Keratinocyte (primary cell): ENCODE data around the gene ST8SIA2. TPM values are rescaled to one million over a fixed set of nuclear protein-coding genes. Genes with fewer than 3 reads are reported as not detected.

Source experiments
- DNase-seq: peaks from one replicate; pipeline ENCODE4 v3.0.0-alpha.2; 2011; ENCODE audit warnings: low read depth, missing footprints, low spot score
- FAIRE-seq: peaks from 2 replicates; lab custom pipeline; 2011; peaks lifted over from hg19 to GRCh38; lab: Jason Lieb, UNC
- H2AFZ ChIP-seq: 2 replicates; pipeline ENCODE4 v1.6.0; 2012; ENCODE audit warnings: low read length, control low read depth, inconsistent platforms; ENCODE audit not compliant: control insufficient read depth
- H3K27ac ChIP-seq: 2 replicates; pipeline ENCODE4 v1.5.1; 2011; ENCODE audit warnings: low read length; ENCODE audit not compliant: control insufficient read depth, insufficient read depth
- H3K27me3 ChIP-seq: 3 replicates; pipeline ENCODE4 v1.6.0; 2011; ENCODE audit warnings: low read length; ENCODE audit not compliant: control insufficient read depth, insufficient read depth; ENCODE audit errors: extremely low read depth
- H3K36me3 ChIP-seq, 2 experiments: 2 replicates in 1 of 2; 3 replicates in 1 of 2; pipeline ENCODE4 v1.5.1; 2011; ENCODE audit warnings: low read length in 2 of 2, mild to moderate bottlenecking in 1 of 2; ENCODE audit not compliant: control insufficient read depth in 2 of 2, insufficient read depth in 2 of 2; ENCODE audit errors: extremely low read depth in 1 of 2
- H3K4me1 ChIP-seq: 3 replicates; pipeline ENCODE4 v1.5.1; 2011; ENCODE audit warnings: low read length; ENCODE audit not compliant: control insufficient read depth, insufficient read depth; ENCODE audit errors: extremely low read depth
- H3K4me2 ChIP-seq: 3 replicates; pipeline ENCODE4 v1.6.0; 2011; ENCODE audit warnings: low read depth, low read length; ENCODE audit not compliant: control insufficient read depth, insufficient read depth; ENCODE audit errors: extremely low read depth
- H3K4me3 ChIP-seq, 3 experiments: fragments of 200-600 bp in 1 of 3; sonication (generic) in 1 of 3; 2 replicates in 2 of 3; 3 replicates in 1 of 3; pipeline ENCODE4 v1.5.1; 2011 to 2016; ENCODE audit warnings: low read length in 3 of 3, mild to moderate bottlenecking in 3 of 3, control low read depth in 2 of 3, inconsistent platforms in 1 of 3, low read depth in 1 of 3, mixed read lengths in 1 of 3, mixed run types in 1 of 3, moderate library complexity in 1 of 3; ENCODE audit not compliant: control insufficient read depth in 2 of 3, insufficient read depth in 2 of 3; ENCODE audit errors: extremely low read depth in 1 of 3
- H3K79me2 ChIP-seq: 2 replicates; pipeline ENCODE4 v1.6.0; 2012; ENCODE audit warnings: low read length; ENCODE audit not compliant: control insufficient read depth, insufficient read depth
- H3K9ac ChIP-seq: 3 replicates; pipeline ENCODE4 v1.6.0; 2011; ENCODE audit warnings: low read length; ENCODE audit not compliant: control insufficient read depth, insufficient read depth; ENCODE audit errors: extremely low read depth
- H3K9me1 ChIP-seq: 3 replicates; pipeline ENCODE4 v1.6.0; 2011; ENCODE audit warnings: low read length; ENCODE audit not compliant: control insufficient read depth, insufficient read depth; ENCODE audit errors: extremely low read depth
- H3K9me3 ChIP-seq: 2 replicates; pipeline ENCODE4 v1.5.1; 2012; ENCODE audit warnings: low read depth, low read length; ENCODE audit not compliant: control insufficient read depth
- H4K20me1 ChIP-seq: 3 replicates; pipeline ENCODE4 v1.6.0; 2011; ENCODE audit warnings: low read length; ENCODE audit not compliant: control insufficient read depth, insufficient read depth; ENCODE audit errors: extremely low read depth
- CTCF ChIP-seq, 3 experiments: IDR thresholded peaks in 1 of 3; conservative IDR thresholded peaks in 1 of 3; optimal IDR thresholded peaks in 1 of 3; 2 replicates in 2 of 3; 3 replicates in 1 of 3; pipeline versions ENCODE3 to v1.5.1; 2011; ENCODE audit warnings: low read length in 3 of 3, mild to moderate bottlenecking in 3 of 3, moderate library complexity in 2 of 3, control low read depth in 1 of 3, inconsistent platforms in 1 of 3; ENCODE audit not compliant: insufficient read depth in 2 of 3; ENCODE audit errors: extremely low read depth in 1 of 3
- EZH2 ChIP-seq: IDR thresholded peaks from one replicate; pipeline ENCODE4 v1.6.1; 2012; ENCODE audit warnings: inconsistent platforms, mild to moderate bottlenecking, low read length, moderate library complexity
- dilution Hi-C: fragments of 300-500 bp; cut with MboI; formaldehyde crosslinking; loops from one replicate; pipeline ENCODE4 v1.7.0; 2020; ENCODE audit warnings: low sequenced_read_pairs; ENCODE audit not compliant: extremely low pct_ligation_motif_present
- polyA plus RNA-seq, 5 experiments: library from polyadenylated mRNA; depleted of rRNA in 3 of 5; stranded (reverse) in 3 of 5; stranded (forward) in 1 of 5; unstranded in 1 of 5; fragments of >200 nt; gene quantifications; 1 replicate in 1 of 5; 2 replicates in 3 of 5; 3 replicates in 1 of 5; pipeline versions ENCODE4 v1.2.1 to v1.2.3, GENCODE V29; 2011 to 2012; ENCODE audit warnings: missing spikeins in 2 of 5, low read depth in 1 of 5, low replicate concordance in 1 of 5

ST8SIA2 gene
- polyA plus RNA-seq, 1 donor (not counting 4 experiments of a cell fraction or from before 2014, with no cell fraction given): 0.22 TPM

GRCh38 chr15:92400980-92401787 lies 7.5 kb downstream of the ST8SIA2 start:
- H2AFZ ChIP-seq: no peak overlapping the region
- dilution Hi-C loops: no loop called here
- H3K27me3 ChIP-seq: peaks cover 8% of the 10 kb centered on the region
- no peaks in the 10 kb centered on the region for H3K4me1 ChIP-seq
- no peak overlapping the region for H3K4me2 ChIP-seq
- no peak for DNase-seq
- TF ChIP-seq CTCF (optimal IDR thresholded peaks at IDR 0.05 in 1 of 3, IDR thresholded peaks at IDR 0.05 in 1 of 3, conservative IDR thresholded peaks at IDR 0.05 in 1 of 3; ENCODE audit: extremely low read depth in 1 of 3, insufficient read depth in 2 of 3, low read length in 3 of 3): no peak
- TF ChIP-seq EZH2: no peak
- H3K9me1 ChIP-seq: no peaks in the 10 kb centered on the region
- H3K9ac ChIP-seq: no peak overlapping the region
- H3K27ac ChIP-seq: no peak overlapping the region
- H3K9me3 ChIP-seq: no peaks in the 10 kb centered on the region
- H3K36me3 ChIP-seq: no peaks in the 10 kb centered on the region
- H3K79me2 ChIP-seq: no peaks in the 10 kb centered on the region
- no peak for FAIRE-seq
- no peak overlapping the region for H3K4me3 ChIP-seq
- no peaks in the 10 kb centered on the region for H4K20me1 ChIP-seq

- DNase-seq (no peak), FAIRE-seq (no peak)
- no peaks in the 10 kb centered on the region for H3K9me3 ChIP-seq
- H3K79me2 ChIP-seq: no peaks in the 10 kb centered on the region
- H3K27ac ChIP-seq: no peak overlapping the region
- no peak overlapping the region for H3K4me3 ChIP-seq
- TF ChIP-seq CTCF (optimal IDR thresholded peaks at IDR 0.05 in 1 of 3, IDR thresholded peaks at IDR 0.05 in 1 of 3, conservative IDR thresholded peaks at IDR 0.05 in 1 of 3; ENCODE audit: extremely low read depth in 1 of 3, insufficient read depth in 2 of 3, low read length in 3 of 3) (no peak), EZH2 (no peak)
- H3K4me1 ChIP-seq: no peaks in the 10 kb centered on the region
- no peak overlapping the region for H2AFZ ChIP-seq
- peaks cover 3% of the 10 kb centered on the region for H3K27me3 ChIP-seq
- no peak overlapping the region for H3K9ac ChIP-seq
- no peaks in the 10 kb centered on the region for H4K20me1 ChIP-seq
- no peaks in the 10 kb centered on the region for H3K9me1 ChIP-seq
- dilution Hi-C loops: no loop called here
- H3K36me3 ChIP-seq: no peaks in the 10 kb centered on the region
- H3K4me2 ChIP-seq: no peak overlapping the region
Observed at GRCh38 chr15:92402751-92403150, 9.1 kb downstream of the ST8SIA2 start.
